ENCODE measurements around the gene SPATA20.

- TF ChIP-seq CTCF (IDR thresholded peaks at IDR 0.05) (no peak), POLR2A (IDR thresholded peaks at IDR 0.05) (no peak), EP300 (IDR thresholded peaks at IDR 0.05; ENCODE audit: low read depth) (no peak)
Measured at GRCh38 chr17:50533720-50534148, 13.2 kb upstream of the SPATA20 start.
